Hematopoietic multipotent progenitor cell treated with erythropoietin and hydrocortisone succinate and interleukin-3 and kit ligand, for 8 days (in vitro differentiated cells): ENCODE data around the gene KRTAP5-4.
"Not testable (repeated sequence)": the region's sequence is repeated elsewhere in the genome, so short reads cannot be mapped to it uniquely, and the experiment has no call there.

Experiments
- DNase-seq: peaks from one replicate; pipeline ENCODE4 v3.0.0-alpha.2; 2015

Gene KRTAP5-4

DNA sequence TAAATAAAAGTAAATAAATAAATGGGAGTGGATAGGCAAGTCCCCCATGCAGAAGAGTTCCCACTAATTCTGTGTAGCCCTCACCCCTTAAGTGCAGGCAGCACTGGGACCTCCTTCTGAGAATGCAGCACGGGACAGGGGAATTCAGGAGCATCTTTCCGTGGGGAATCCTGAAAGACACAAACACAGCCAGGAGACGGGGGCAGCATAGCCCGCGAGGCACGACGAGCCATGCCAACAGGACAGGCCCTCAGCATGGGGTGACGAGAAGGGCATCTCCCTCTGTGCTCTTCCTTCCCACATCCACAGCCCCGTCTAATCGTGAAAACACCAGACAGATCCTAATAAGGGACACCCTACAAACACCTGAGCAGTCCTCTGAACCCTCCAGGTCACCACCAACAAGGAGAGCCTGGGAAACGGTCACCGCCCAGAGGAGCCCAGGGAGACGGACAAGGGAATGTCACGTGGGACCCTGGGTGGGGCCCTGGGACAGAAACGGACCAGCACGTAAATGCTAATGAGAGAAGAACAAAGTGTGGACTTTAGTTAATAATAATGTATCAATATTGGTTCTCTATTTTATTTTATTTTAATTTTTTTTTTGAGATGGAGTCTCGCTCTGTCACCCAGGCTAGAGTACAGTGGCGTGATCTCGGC, 14.5 kb upstream of the KRTAP5-4 start:
- DNase-seq = no peak

DNA sequence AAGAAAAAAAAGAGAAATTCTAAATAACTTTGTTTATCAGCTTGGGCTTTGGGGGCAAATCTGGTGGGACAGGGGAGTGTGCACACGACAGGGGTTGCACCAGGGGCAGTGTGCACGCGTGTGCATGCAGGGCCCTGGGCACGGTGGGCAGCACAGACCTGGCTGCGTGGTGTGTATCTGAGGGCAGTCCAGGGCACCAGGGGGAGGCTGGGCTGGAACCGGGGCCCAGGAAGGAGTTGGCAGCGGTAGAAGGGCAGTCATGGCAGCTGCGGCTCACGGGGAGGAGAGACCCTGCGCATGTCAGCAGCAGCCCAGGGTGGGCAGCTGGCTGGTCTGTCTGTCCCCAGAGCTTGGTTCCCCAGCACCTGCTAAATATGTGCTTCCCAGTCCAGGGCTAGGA, 11.9 kb upstream of the KRTAP5-4 start:
- DNase-seq = no peak

DNA sequence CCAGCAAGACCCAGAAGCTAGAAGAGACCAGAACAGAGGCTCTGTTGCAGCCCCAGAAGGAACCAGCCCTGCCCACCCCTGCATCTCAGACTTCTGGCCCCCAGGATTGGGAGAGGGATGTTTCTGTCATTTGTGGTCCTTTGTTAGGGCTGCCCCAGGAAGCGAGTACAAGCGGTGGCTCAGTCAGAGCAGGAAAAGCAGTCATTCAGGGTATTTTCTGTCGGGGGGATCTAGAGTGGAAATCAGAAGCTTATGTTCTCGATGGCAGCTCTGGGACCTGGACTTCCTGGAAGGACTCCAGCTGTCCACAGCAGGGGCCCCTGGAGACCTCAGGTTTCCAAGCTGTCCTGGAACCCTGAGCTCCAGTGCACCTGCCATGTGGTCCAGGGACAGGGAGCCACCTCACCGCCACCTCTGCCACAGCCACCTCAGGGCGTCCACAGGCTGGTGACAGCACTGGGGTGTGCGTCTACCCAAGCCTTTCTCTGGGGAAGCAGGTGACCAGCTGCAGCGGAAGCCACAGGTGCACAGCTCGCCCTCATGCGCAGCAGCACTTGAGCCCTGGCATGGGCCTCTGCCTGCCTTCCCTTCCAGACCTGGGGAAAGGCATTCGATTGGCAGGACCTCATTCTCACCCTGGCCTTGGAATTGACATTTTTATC, 10.2 kb upstream of the KRTAP5-4 start:
- no peak for DNase-seq

DNA sequence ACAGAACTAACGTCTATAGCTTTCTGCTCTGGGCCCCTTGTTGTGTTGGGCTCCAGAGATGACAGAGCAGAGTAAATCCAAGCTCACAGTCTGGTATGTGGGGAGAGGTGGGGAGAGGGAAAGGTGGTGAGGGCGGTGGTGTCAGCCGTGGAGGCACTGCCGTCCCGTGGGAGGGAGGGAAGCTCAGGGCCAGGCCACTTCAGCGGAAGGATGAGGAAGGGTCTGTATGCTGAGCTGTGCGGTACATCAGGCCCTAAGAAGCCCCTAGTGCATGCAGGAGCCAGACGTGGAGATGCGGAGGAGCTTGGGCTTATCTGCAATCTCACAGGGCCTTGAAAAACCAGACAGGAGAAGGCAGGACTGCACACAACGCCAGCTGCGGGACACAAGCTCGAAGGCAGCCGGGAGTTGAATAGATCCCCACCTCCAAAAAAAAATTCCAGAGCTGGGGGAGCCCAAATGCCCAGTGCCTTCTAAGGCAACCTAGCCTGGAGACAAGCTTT, 9.2 kb upstream of the KRTAP5-4 start:
- no peak for DNase-seq

DNA sequence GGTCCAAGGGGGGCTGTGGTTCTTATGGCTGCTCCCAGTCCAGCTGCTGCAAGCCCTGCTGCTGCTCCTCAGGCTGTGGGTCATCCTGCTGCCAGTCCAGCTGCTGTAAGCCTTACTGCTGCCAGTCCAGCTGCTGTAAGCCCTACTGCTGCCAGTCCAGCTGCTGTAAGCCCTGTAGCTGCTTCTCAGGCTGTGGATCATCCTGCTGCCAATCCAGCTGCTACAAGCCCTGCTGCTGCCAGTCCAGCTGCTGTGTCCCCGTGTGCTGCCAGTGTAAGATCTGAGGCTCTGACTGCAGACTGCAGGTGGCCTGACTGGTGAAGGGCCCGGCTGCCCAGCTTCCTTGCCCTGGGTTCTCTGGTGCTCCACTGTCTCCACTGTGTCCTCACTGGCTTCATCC, 8.3 kb upstream of the KRTAP5-4 start:
- no peak for DNase-seq

DNA sequence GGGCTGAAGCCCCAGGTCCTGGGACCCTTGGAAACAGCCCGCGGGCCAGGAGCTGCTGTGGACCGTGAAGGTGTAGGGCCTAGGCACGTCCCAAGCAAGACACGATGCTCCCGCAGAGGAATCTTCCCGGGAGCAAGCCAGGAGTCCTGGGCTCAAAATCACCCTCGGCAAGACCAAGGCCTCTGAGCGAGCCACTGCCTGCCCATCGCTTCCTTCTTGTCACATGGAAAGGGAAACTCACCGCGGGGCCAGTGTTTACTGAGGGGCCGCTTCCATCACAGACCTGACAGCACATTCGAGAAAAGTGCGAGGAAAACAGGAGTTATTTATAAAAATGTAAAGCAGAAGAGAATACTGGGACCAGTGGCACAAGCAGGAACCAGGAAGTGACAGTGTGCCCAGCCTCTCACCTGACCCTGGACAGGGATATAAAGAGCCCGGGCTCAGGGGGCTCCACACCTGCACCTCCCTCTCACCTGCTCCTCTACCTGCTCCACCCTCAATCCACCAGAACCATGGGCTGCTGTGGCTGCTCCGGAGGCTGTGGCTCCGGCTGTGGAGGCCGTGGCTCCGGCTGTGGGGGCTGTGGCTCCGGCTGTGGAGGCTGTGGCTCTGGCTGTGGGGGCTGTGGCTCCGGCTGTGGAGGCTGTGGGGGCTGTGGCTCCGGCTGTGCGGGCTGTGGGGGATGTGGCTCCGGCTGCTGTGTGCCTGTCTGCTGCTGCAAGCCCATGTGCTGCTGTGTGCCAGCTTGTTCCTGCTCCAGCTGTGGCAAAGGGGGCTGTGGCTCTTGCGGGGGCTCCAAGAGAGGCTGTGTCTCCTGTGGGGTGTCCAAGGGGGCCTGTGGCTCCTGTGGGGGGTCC, 7.6 kb upstream of the KRTAP5-4 start, which contains the start of gene KRTAP5-5:
KRTAP5-5 (plus strand) TSS at position 450 of the 860 bp plus-strand sequence; CDS start at position 516, 66 bp downstream.
- DNase-seq = no peak

DNA sequence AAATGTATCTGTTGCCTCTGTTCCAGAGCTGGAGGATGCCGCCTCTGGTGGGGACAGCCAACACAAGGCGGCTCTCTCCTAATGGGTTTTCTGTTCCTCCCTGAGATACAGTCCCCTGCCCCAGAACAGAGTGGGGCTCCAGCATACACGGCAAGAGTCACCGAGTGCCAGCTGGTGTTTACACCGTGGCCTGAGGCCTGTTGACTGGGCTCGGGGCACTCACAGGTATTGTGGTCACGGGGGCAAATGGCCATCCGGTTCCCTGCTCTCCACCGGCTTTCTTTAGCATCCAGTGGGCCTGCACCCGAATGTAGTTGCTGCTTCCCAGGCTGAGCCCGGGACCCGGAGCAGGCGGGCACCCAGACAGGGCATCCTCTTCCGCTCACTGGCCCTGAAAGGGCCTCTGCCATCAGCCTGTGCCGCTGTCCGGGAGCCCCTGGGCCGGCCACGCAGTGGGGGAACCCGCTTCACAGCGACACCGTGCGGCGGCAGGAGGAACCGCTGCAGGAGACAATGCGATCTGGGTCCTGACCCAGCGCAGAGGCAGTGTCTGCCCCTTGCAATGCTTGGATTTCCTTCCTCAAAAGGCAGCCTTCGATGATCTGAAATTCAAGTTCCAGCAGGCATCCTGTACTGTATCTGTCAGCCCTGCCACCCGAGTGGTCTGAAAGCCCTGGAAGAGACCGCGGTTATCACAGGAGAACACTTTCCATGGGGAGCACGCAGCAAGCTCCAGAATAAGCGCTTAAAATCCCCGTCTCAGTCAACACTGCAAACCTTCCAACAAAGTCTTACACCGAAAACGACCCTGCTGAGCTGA, 6.8 kb upstream of the KRTAP5-4 start:
- DNase-seq = peak; percentile 11

DNA sequence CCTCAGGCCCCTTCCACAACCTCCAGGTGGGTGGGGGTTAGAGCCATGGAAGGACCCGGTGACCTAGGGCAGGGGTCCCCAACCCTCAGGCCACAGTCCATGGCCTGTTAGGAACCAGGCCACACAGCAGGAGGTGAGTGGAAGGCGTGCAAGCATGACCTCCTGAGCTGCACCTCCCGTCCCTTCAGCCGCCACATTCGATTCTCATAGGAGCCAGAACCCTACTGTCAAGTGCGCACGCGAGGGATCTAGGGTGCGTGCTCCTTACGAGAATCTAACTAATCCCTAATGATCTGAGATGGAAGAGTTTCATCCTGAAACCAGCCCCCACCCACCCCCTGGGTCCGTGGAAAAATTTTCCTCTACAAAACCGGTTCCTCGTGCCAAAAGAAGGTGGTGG, 3.6 kb upstream of the KRTAP5-4 start:
- no peak for DNase-seq

DNA sequence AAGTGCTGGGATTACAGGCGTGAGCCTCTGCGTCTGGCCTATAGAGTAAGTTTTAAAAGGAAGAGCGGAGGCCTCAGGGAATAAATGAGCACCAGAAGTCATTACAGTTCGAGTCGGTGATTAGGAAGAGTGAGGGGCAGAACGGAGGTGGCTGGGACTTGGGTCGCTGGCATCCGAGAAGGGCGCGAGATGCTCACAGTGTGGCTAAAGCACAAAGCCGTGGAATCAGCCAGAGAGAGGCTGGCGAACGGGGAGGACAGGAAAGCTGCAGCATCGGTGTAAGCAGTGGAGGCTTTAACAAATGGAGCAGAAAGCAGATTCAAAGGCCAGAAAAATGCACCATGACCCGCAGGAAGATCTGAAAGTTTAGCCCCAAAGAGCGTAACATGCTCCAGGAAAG, 2.7 kb upstream of the KRTAP5-4 start:
- no peak for DNase-seq

DNA sequence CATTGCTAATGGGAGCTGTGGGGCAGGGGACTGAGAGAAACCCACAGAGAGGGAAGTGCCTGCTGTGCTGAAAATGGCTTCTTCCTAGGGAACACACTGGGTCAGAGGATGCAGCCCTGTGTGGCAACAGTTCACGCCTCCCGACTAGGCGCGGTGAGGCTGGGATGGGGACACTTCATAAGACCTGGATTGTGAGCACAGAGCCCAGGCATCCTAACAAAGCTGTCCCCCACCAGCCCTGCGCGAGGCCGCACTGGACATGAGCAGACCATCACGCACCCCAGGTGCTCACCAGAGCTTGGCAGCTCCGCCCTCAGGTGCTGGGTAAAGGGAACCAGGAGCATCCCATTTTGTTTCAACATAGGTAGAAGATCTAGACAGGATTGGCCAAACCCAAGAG, 1.8 kb upstream of the KRTAP5-4 start:
- no peak for DNase-seq

DNA sequence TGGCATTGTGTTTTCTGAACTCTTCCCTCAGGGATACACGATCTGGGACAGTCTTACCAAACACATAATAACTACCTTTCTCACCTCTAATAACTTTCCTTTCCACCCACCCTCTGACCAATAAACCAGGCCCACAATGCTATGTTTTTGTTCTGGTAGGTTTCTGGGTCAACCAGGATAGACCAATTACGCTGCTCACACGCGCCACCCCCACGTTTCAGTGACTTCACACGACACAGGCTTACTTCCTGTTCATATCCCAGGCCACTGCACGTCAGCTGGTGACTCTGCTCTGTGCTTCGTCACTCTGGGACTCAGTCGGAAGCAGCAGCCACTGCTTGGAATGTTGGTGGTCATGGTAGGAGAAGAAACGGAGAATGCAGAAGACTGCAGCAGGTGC, 2.5 kb downstream of the KRTAP5-4 start:
- DNase-seq = no peak

DNA sequence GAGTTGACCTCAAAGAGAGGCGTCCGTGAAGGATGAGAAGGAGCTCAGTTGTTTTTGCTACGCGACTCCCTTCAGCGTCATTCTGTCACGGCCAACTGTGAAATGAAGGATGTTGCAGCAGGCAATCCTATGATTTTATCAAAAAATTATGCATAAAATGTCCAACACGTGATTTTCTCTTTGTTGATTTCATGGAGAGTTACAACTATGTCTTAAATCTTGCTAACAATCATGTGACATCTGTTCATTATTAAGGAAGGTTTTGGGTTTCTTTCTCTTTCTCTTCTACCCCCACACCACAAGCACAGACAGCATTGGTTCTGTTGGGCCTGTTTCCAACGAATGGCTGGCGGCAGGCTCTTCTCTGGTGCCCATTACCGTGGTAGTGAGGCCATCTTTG, 3.7 kb downstream of the KRTAP5-4 start:
- no peak for DNase-seq

DNA sequence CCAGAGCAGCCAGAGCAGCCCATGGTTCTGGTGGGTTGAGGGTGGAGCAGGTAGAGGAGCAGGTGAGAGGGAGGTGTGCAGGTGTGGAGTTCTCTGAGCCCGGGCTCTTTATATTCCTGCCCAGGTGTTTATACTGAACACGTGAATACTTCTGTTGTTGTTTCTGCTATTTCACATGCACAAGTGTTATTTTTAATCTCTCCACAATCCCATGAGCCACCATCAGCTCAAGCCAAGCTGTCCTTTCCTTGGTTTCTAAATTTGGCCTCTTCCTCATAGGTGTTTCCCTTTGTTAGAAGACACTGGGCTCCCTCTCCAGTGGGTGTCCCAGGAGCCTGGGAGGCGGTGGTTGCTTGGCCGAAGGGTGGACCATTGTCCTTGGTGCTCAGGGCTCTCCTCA, 13.6 kb downstream of the KRTAP5-4 start, which contains the start of gene KRTAP5-3:
KRTAP5-3 (minus strand) TSS at position 101 of the 400 bp plus-strand sequence; CDS start at position 23, 78 bp downstream.
- DNase-seq = no peak

DNA sequence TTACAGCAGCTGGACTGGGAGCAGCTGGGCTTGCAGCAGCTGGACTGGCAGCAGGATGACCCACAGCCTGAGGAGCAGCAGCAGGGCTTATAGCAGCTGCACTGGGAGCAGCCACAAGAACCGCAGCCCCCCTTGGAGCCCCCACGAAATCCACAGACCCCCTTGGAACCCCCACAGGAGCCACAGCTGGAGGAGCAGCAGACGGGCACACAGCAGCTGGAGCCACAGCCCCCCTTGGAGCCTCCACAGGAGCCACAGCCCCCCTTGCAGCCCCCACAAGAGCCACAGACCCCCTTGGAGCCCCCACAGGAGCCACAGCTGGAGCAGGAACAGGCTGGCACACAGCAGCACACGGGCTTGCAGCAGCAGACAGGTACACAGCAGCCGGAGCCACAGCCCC, 14.0 kb downstream of the KRTAP5-4 start:
- not testable (repeated sequence) for DNase-seq

DNA sequence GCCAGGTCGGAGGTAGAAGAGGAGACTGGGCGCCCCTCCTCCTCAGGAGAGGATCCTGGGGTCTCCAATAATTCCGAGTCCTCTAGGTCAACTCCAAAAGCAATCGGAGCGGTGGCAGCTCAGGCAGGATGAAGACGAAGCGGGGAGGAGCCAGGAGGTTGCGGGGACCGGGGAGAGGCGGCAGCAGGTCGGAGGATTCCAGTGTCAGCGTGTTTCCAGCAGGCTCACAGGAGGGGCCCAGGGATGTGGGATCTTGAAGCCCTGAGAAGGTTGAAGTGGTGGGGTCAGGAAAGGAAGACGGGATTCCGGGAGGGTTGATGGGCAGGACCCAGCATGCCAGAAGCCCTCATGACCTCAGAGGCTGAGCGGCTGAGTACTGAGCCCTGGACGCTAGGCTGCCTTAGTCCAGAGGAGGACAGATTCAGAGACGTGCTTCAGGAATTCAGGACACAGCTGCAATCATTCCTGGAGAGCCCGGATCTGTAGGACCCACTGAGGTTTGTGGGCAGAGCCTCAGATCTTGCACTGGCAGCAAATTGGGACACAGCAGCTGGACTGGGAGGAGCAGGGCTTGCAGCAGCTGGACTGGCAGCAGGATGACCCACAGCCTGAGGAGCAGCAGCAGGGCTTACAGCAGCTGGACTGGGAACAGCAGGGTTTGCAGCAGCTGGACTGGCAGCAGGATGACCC, 14.6 kb downstream of the KRTAP5-4 start:
- DNase-seq = not testable (repeated sequence)

DNA sequence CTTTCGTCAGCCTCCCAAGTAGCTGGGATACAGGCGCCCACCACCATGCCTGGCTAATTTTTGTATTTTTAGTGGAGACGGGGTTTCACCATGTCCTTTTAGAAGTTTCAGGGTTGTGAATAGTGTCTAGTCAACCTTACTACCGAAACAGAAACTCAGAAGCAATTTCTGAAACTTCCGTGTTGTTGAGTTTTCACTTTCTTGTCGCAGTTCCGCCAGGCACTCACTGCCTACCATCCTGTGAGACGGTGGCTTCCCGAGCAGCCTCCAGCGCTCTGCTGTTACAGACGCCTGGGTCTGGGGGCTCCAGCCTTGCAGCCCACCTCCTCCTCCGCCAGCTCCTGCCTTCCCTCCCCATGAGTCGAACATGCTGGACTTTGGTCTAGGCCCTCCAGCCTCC, 16.0 kb downstream of the KRTAP5-4 start:
- DNase-seq = not testable (repeated sequence)

DNA sequence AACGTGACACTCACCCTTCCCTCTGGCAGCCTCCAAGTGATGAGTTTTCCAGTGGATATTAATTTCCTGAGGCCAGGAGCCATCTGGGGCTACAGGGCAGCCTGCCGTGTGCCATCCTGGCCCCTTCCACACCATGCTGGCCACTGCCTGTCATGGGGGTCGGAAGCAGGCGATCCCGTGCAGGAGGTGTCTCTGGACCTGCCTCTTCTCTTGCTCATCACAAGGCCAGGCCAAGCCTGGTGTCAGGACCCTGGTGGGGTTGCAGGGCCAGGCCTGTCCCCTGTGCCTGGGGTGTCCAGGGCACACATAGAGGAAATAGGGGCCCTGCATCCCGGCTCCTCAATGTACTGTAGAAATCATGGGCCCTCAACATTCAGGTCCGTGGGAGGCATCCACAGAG, 17.2 kb downstream of the KRTAP5-4 start:
- no peak for DNase-seq

DNA sequence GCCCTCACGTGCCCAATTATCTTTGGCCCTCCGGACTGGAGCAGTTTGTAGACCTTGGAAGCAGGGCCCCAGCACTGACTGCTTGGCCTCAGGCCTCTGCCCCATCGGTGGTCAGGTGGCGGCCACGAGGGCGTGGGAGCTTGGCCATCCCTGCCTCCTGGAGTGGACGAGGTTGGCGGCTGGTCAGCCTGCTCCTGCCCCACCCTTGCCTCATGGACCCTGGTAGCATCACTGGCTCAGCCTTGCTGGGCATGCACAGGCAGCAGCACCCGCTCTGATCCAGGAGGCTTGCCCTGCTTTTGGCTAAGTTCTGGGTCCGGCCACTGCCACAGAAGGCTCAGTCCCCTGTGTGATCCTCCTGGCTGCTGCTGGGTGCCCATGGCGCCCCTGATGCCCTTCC, 17.8 kb downstream of the KRTAP5-4 start:
- no peak for DNase-seq

DNA sequence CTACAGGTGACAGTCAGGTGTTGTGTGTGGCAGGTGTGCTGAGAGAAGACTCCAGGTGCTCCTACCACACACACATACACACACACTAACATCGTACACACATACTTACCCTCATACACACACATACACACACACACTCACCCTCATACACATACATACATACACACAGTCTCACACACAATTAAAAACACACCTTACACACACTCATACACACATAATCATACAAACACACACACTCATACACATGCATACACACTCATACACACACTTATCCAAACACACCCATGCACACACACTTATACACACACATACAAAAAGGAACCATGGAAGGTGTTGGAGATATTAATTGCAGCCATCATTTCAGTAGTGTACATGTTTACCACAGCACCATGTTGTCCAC, 18.3 kb downstream of the KRTAP5-4 start:
- no peak for DNase-seq

DNA sequence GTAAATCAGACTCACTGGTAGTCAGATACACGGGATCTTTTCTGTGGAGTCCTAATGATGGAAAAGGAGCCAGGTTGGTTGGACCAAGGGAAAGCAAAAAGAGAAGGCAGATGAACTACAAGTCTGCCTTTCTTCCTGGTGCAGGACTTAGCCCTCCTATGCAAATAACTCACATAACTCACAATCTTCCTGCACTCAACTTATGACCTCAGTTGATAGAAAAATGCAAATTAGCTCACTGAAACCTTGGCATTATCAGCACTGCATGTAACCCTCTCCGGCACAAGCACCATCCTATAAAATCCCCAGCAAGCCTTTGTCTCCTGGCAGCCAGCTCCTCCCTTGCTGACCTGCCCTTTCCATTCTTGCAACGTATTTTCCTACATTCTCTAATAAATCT, 20.3 kb downstream of the KRTAP5-4 start:
- DNase-seq = not testable (repeated sequence)

DNA sequence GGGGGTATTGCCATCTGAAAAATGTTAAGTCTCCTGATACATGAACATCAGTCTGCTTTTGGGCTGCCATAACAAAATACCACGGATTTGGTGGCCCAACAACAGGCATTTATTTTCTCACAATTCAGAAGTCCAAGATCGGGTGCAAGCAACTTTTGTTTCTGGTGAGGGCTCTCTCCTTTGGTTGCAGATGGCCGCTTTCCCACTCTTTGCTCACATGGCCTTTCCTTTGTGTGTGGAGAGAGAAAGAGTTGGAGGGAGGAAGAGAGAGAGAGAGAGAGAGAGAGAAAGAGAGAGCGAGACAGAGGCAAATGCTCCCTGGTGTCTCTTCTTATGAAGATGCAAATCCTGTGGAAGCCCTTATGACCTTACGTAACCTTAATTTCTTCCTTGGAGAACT, 21.3 kb downstream of the KRTAP5-4 start:
- DNase-seq = no peak

DNA sequence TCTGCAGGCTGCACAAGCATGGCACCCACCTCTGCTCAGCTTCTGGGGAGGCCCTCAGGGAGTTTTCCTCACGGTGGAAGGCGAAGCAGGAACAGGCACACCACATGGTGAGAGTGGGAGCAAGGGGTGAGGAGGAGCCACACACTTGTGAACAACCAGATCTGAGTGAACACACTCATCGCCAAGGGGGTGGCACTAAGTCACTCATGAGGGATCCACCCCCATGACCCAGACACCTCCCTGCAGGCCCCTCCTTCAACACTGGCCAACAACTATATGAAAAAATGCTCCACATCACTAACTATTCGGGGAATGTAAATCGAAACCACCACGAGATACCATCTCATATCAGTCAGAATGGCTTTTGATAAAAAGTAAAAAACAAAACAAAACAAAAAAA, 23.1 kb downstream of the KRTAP5-4 start:
- no peak for DNase-seq
